GM23338 (cell line): Measurements from ENCODE around the gene PLCXD3.

Experiments
- CREB1 ChIP-seq: fragments of 250-450 bp; sonication (Bioruptor Pico); IDR thresholded peaks from 2 replicates; pipeline ENCODE4 v1.5.0; 2020; ENCODE audit warnings: low read depth, mild to moderate bottlenecking, moderate library complexity
- EZH2 ChIP-seq: fragments of 200-600 bp; sonication (generic); IDR thresholded peaks from one replicate; pipeline ENCODE4 v1.8.0; 2017; ENCODE audit warnings: antibody characterized with exemption, mild to moderate bottlenecking, low read depth; ENCODE audit not compliant: unreplicated experiment
- EZH2phosphoT487 ChIP-seq: fragments of 200-600 bp; sonication (generic); IDR thresholded peaks from one replicate; pipeline ENCODE4 v1.8.1; 2018; ENCODE audit warnings: antibody characterized with exemption; ENCODE audit not compliant: unreplicated experiment
- JUNB ChIP-seq: IDR thresholded peaks from one replicate; pipeline ENCODE4 v1.6.1; 2016; ENCODE audit warnings: antibody characterized with exemption; ENCODE audit not compliant: unreplicated experiment
- NANOG ChIP-seq: IDR thresholded peaks from 2 replicates; pipeline ENCODE4 v1.6.1; 2016; ENCODE audit warnings: antibody characterized with exemption, borderline replicate concordance
- POLR2AphosphoS5 ChIP-seq: IDR thresholded peaks from 2 replicates; pipeline ENCODE4 v1.6.1; 2016; ENCODE audit warnings: antibody characterized with exemption, low read depth
- STAT1 ChIP-seq: IDR thresholded peaks from one replicate; pipeline ENCODE4 v1.6.1; 2016; ENCODE audit warnings: antibody characterized with exemption; ENCODE audit not compliant: unreplicated experiment
- ZNF114 ChIP-seq: fragments of 250-450 bp; sonication (Bioruptor Pico); IDR thresholded peaks from 2 replicates; pipeline ENCODE4 v1.5.0; 2020; ENCODE audit warnings: mild to moderate bottlenecking, moderate library complexity
- ZNF331 ChIP-seq: fragments of 250-450 bp; sonication (Bioruptor Pico); IDR thresholded peaks from 2 replicates; pipeline ENCODE4 v1.5.0; 2020; ENCODE audit warnings: low read depth, mild to moderate bottlenecking, moderate library complexity
- TF ChIP-seq, protein P1 (sequence below), 2 experiments: fragments of 200-600 bp in 1 of 2; sonication (generic) in 1 of 2; conservative IDR thresholded peaks; 2 replicates each; pipeline versions ENCODE4 v1.5.1 to v1.6.1; 2016 to 2017; ENCODE audit warnings: antibody characterized with exemption in 2 of 2, low read depth in 2 of 2, mild to moderate bottlenecking in 2 of 2, moderate library complexity in 1 of 2
- TF ChIP-seq, protein P2 (sequence below): IDR thresholded peaks from 2 replicates; pipeline ENCODE4 v1.6.1; 2016; ENCODE audit warnings: antibody characterized with exemption
- TF ChIP-seq, protein P3 (sequence below): fragments of 250-450 bp; sonication (Bioruptor Pico); IDR thresholded peaks from 2 replicates; pipeline ENCODE4 v1.5.0; 2020; ENCODE audit warnings: mild to moderate bottlenecking, moderate library complexity
- TF ChIP-seq, protein P4 (sequence below): IDR thresholded peaks from one replicate; pipeline ENCODE4 v1.6.1; 2018; ENCODE audit warnings: antibody characterized with exemption; ENCODE audit not compliant: unreplicated experiment

DNA sequence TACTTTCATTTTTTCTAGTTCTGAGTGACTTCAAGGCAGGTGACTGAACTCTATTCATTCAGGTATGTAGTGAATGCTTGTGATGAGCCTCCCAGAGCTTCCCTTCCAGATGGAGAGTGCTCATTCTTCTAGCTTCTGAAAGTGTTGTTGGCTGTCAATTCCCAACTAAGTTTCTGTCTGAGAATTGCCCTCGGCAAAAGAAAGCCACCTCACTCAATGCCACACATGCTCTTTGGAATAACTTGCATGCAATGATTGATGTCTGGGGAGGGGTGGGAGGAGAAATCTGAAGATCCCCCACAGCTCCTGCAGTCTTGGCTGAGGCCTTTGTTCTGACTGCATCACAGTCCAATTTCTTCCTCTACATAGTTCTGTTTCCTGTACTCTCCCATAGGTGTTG lies 173.9 kb downstream of the PLCXD3 start:
- TF ChIP-seq, protein P1, sequence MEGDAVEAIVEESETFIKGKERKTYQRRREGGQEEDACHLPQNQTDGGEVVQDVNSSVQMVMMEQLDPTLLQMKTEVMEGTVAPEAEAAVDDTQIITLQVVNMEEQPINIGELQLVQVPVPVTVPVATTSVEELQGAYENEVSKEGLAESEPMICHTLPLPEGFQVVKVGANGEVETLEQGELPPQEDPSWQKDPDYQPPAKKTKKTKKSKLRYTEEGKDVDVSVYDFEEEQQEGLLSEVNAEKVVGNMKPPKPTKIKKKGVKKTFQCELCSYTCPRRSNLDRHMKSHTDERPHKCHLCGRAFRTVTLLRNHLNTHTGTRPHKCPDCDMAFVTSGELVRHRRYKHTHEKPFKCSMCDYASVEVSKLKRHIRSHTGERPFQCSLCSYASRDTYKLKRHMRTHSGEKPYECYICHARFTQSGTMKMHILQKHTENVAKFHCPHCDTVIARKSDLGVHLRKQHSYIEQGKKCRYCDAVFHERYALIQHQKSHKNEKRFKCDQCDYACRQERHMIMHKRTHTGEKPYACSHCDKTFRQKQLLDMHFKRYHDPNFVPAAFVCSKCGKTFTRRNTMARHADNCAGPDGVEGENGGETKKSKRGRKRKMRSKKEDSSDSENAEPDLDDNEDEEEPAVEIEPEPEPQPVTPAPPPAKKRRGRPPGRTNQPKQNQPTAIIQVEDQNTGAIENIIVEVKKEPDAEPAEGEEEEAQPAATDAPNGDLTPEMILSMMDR (conservative IDR thresholded peaks at IDR 0.05; ENCODE audit: low read depth in 2 of 2): no peak
- no peak for TF ChIP-seq EZH2phosphoT487
- TF ChIP-seq STAT1: no peak
- no peak for TF ChIP-seq POLR2AphosphoS5
- TF ChIP-seq CREB1 (CRISPR knock-in tag): no peak
- TF ChIP-seq, protein P2, sequence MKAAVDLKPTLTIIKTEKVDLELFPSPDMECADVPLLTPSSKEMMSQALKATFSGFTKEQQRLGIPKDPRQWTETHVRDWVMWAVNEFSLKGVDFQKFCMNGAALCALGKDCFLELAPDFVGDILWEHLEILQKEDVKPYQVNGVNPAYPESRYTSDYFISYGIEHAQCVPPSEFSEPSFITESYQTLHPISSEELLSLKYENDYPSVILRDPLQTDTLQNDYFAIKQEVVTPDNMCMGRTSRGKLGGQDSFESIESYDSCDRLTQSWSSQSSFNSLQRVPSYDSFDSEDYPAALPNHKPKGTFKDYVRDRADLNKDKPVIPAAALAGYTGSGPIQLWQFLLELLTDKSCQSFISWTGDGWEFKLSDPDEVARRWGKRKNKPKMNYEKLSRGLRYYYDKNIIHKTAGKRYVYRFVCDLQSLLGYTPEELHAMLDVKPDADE: no peak
- TF ChIP-seq, protein P3, sequence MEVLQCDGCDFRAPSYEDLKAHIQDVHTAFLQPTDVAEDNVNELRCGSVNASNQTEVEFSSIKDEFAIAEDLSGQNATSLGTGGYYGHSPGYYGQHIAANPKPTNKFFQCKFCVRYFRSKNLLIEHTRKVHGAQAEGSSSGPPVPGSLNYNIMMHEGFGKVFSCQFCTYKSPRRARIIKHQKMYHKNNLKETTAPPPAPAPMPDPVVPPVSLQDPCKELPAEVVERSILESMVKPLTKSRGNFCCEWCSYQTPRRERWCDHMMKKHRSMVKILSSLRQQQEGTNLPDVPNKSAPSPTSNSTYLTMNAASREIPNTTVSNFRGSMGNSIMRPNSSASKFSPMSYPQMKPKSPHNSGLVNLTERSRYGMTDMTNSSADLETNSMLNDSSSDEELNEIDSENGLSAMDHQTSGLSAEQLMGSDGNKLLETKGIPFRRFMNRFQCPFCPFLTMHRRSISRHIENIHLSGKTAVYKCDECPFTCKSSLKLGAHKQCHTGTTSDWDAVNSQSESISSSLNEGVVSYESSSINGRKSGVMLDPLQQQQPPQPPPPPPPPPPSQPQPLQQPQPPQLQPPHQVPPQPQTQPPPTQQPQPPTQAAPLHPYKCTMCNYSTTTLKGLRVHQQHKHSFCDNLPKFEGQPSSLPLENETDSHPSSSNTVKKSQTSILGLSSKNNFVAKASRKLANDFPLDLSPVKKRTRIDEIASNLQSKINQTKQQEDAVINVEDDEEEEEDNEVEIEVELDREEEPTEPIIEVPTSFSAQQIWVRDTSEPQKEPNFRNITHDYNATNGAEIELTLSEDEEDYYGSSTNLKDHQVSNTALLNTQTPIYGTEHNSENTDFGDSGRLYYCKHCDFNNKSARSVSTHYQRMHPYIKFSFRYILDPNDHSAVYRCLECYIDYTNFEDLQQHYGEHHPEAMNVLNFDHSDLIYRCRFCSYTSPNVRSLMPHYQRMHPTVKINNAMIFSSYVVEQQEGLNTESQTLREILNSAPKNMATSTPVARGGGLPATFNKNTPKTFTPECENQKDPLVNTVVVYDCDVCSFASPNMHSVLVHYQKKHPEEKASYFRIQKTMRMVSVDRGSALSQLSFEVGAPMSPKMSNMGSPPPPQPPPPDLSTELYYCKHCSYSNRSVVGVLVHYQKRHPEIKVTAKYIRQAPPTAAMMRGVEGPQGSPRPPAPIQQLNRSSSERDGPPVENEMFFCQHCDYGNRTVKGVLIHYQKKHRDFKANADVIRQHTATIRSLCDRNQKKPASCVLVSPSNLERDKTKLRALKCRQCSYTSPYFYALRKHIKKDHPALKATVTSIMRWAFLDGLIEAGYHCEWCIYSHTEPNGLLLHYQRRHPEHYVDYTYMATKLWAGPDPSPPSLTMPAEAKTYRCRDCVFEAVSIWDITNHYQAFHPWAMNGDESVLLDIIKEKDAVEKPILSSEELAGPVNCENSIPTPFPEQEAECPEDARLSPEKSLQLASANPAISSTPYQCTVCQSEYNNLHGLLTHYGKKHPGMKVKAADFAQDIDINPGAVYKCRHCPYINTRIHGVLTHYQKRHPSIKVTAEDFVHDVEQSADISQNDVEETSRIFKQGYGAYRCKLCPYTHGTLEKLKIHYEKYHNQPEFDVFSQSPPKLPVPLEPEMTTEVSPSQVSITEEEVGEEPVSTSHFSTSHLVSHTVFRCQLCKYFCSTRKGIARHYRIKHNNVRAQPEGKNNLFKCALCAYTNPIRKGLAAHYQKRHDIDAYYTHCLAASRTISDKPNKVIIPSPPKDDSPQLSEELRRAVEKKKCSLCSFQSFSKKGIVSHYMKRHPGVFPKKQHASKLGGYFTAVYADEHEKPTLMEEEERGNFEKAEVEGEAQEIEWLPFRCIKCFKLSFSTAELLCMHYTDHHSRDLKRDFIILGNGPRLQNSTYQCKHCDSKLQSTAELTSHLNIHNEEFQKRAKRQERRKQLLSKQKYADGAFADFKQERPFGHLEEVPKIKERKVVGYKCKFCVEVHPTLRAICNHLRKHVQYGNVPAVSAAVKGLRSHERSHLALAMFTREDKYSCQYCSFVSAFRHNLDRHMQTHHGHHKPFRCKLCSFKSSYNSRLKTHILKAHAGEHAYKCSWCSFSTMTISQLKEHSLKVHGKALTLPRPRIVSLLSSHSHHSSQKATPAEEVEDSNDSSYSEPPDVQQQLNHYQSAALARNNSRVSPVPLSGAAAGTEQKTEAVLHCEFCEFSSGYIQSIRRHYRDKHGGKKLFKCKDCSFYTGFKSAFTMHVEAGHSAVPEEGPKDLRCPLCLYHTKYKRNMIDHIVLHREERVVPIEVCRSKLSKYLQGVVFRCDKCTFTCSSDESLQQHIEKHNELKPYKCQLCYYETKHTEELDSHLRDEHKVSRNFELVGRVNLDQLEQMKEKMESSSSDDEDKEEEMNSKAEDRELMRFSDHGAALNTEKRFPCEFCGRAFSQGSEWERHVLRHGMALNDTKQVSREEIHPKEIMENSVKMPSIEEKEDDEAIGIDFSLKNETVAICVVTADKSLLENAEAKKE (CRISPR knock-in tag): no peak
- no peak for TF ChIP-seq JUNB
- TF ChIP-seq EZH2: no peak
- TF ChIP-seq, protein P4, sequence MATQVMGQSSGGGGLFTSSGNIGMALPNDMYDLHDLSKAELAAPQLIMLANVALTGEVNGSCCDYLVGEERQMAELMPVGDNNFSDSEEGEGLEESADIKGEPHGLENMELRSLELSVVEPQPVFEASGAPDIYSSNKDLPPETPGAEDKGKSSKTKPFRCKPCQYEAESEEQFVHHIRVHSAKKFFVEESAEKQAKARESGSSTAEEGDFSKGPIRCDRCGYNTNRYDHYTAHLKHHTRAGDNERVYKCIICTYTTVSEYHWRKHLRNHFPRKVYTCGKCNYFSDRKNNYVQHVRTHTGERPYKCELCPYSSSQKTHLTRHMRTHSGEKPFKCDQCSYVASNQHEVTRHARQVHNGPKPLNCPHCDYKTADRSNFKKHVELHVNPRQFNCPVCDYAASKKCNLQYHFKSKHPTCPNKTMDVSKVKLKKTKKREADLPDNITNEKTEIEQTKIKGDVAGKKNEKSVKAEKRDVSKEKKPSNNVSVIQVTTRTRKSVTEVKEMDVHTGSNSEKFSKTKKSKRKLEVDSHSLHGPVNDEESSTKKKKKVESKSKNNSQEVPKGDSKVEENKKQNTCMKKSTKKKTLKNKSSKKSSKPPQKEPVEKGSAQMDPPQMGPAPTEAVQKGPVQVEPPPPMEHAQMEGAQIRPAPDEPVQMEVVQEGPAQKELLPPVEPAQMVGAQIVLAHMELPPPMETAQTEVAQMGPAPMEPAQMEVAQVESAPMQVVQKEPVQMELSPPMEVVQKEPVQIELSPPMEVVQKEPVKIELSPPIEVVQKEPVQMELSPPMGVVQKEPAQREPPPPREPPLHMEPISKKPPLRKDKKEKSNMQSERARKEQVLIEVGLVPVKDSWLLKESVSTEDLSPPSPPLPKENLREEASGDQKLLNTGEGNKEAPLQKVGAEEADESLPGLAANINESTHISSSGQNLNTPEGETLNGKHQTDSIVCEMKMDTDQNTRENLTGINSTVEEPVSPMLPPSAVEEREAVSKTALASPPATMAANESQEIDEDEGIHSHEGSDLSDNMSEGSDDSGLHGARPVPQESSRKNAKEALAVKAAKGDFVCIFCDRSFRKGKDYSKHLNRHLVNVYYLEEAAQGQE: no peak
- no peak for TF ChIP-seq NANOG
- TF ChIP-seq ZNF114 (CRISPR knock-in tag): no peak
- no peak for TF ChIP-seq ZNF331
